GM12801 (cell line): ENCODE data around the gene HDLBP.

Experiments
- CTCF ChIP-seq: IDR thresholded peaks from one replicate; pipeline ENCODE4 v1.5.1; 2011; ENCODE audit warnings: control low read depth; ENCODE audit not compliant: insufficient read length; ENCODE audit errors: extremely low read depth

Gene HDLBP

DNA sequence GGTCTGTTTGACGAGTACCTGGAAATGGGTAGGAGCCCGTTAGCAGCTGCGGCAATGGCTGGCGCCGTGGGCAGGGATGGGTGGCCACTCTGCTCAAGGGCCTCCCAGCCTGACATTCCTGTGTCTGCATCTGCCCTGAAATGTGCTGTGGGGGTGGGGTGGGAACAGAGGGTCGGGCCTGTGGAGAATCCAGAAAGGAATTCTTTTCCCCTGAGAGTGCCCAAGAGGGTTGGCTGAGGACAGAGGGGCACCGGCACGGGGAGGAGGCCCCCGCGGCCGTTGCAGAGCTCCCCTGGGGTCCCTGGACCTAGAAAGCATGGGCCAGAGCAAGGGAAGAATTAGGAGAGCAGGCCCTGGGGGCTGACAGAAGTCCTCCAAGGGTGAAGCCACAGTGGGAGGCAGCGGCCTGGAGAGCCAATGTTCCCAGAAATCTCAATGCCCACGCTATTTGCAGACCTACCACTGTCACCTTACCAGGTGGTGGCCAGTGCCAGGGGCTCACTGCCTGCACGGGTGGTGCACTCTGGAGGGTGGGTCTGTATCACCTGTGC is 99.2 kb downstream of the HDLBP start:
- TF ChIP-seq CTCF = no peak

DNA sequence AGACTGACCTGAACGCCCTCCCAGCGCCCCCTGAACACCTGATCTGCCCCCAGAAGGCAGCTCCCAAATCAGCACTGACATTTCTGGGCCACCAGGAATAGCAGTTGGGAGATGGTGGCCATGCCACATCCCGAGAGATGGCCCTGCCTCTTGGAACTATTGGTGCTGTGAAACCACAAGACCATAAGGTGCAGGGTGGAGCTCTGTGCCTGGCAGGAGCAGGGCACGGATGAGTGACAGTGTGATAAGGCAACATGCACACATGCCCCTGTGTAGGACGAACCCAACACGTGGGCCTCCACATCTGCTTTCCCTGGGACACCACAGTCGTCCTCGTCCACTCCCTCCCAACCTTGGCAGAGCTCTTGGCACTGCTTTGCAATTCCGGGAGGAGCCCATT is 100.1 kb downstream of the HDLBP start:
- TF ChIP-seq CTCF = no peak

DNA sequence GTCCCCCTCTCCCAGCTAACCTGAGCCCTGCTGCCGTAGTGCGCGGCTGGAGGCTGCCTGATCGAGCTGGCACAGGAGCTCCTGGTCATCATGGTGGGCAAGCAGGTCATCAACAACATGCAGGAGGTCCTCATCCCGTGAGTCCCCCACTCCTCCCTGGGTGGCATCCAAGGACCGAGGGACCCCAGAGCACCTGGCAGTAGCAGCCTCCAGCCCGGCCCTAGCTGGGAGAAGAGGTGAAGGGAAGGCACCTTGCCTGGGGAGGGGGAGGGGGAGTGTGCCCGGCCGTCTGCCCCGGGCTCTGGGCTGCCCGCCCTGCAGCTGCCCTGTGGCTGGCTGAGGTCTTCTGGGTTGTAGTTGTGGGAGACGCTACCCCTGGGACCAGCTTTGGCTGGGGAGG is 100.7 kb downstream of the HDLBP start:
- no peak for TF ChIP-seq CTCF

DNA sequence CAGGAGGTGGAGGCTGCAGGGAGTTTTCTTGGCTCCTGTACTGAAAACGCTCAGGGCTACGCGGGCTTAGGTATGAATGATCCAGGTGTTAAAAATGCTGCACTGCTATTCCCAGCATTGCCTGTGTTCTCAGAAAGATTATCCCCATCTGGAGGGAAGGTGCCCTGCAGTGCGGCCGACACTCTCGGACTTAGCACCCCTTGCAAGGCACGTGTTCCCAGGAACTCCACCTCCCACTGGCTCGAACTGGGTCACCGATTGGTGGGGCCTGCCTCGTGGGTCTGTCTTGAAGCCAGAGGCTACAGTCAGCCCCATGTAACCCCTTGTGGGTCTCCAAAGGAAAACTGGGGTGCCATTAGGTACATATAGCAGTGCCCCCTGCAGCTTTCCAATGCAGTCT is 101.3 kb downstream of the HDLBP start:
- no peak for TF ChIP-seq CTCF

DNA sequence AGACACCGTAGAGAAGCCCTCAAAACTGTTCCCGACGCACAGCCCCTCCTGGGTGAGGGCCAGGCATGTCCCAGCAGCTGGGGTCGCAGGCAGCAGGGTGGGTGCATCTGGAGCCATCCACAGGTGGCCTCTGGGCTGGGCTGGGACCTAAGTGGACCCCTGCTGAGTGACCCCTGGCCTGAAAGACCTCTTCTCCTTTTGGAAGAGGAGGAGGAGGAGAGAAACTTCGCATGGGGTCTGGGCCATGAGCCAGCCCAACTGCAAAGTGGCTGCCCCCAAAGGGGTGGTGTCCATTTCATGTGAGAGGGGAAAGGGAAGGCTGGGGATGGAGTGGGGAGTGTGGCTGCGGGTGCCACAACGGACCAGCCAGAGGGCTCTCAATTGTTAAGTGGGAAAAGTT is 101.9 kb downstream of the HDLBP start:
- TF ChIP-seq CTCF = no peak

DNA sequence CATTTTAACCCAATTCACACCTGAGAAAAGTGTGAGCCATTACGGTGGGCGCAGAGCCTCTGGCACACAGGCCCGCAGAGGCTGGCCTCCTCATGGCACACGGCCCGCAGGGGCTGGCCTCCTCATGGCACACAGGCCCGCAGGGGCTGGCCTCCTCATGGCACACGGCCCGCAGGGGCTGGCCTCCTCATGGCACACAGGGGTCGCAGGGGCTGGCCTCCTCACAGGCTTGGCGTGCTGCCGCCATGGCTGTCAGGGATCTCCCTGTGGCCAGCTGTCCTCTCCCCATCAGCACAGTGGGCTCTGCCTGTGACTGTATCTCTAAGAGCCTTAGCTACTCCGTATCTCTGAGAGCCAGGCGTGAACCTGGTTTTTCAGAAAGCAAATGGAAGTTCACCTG is 102.4 kb downstream of the HDLBP start:
- no peak for TF ChIP-seq CTCF

GRCh38 chr2:241211276-241211675 is 104.2 kb downstream of the HDLBP start:
- TF ChIP-seq CTCF = no peak

- TF ChIP-seq CTCF = no peak
Observed at GRCh38 chr2:241209271-241209670, 106.2 kb downstream of the HDLBP start.
